GM21360 (cell line): ENCODE measurements around the gene HMSD.

Experiments used
- ATAC-seq: cut with Tn5 transposase; IDR thresholded peaks from one replicate; pipeline ENCODE4 v1.9.1; 2021; ENCODE audit warnings: mild to moderate bottlenecking, moderate library complexity; ENCODE audit not compliant: unreplicated experiment

The HMSD gene

DNA sequence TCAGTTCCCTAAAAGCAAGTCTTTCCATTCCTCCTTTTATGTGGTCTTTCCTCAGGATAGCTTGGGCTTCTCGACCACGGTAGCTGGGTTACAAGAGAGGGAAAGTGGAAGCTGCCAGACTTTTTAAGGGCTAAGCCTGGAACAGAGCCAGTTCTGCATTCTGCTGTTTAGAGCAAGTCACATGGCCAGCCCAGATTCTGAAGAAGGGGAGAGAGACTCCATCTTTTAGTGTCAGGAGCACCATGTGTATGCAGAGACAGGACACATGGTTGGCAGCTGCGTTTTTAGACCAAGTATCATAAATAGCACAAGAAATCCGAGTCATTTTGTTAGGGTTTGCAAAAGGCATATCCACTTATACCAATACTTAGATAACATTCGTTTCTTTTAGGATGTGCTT lies 4.7 kb downstream of the HMSD start:
- no peak for ATAC-seq

GRCh38 chr18:63956755-63957154 lies 7.7 kb downstream of the HMSD start:
- no peak for ATAC-seq

- no peak for ATAC-seq
These were observed 11.8 kb downstream of the HMSD start for GRCh38 chr18:63960891-63961290.

DNA sequence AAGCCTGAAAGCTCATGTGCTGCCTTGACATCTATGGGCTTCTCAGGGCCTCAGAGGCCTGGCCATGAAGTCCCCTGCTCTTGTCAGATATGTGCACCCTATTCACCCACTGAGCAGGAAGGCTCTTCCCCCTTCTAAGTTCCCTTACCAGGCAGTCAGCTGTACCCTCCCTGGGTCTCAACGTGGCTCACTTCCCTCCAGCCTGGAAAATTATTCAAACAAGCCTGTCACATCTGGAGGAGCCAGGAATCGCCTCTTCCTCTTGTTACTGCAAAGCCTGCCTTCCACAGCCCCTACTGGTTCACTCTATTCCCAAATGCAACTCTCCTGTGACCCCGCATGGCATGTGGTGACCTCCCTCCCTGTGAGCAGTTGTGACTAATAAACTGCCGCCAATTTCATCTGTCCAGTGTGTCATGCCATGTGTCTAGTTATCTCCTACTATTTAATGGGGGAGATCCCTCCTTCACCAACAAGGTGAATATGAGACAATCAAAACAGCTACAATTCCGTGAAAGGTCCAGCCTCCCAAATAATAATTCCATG lies 12.4 kb downstream of the HMSD start:
- ATAC-seq: no peak

DNA sequence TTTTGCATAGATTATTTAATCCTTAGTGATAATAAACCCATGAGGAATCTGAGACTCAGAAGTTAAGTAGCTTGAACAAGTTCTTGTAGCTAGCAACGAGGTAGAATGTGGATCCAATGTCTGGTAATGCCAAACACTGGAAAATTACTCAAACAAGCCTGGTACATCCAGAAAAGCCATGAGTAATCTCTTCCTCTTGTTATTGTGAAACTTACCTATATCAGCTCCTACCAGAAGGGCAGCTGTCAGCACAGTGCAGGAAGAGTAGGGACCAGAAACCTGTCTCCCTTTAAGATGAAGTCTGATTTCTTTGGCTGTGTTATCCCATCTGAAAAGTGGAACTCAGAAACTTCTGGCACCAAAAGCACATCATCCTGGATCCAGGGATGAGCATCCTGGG lies 13.0 kb downstream of the HMSD start:
- ATAC-seq: no peak

GRCh38 chr18:63963615-63964256 lies 14.6 kb downstream of the HMSD start:
- peak; percentile 78 for ATAC-seq

DNA sequence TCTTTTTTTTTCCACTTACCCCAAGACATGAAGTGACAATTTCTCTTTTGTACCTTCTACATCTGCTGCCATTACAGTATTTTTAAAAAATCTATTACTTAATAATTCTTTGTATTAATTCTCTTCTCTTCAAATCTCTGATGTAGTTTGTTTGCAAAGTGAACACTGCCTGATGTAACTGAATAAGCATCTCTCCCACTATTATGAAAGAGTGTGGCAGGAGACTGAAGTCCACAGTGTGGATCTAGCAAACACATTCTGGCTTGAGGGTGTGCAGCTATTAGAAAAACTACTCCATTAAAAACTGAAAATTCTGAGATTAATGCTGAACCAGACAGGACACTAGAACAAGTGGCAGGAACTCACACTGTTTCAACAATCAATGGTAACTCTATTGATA lies 15.8 kb downstream of the HMSD start:
- no peak for ATAC-seq

DNA sequence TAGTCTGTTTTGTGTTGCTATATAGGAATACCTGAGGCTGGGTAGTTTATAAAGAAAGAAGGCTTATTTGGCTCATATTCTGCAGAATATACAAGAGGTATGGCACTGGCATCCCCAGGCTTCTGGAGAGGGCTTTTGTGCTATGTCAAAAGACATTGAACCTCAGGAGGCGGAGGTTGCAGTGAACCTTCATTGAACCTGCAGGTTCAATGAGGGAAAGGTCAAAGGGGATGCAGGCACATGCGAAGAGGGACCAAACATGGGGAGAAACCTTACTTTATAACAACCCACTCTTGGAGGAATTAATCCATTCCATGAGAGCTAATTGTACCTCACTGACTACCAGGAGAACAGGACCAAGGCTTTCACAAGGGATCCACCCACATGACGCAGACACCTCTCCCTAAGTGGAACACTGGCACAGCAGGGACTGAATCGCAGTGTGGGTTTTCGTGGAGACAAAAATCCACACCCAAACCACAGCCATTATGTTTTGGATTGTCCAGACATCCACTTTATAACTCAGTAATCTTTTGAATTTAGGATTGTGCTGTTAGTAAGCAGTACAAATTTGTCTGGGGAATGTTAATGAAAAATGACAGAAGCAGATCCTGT lies 16.7 kb downstream of the HMSD start:
- no peak for ATAC-seq

DNA sequence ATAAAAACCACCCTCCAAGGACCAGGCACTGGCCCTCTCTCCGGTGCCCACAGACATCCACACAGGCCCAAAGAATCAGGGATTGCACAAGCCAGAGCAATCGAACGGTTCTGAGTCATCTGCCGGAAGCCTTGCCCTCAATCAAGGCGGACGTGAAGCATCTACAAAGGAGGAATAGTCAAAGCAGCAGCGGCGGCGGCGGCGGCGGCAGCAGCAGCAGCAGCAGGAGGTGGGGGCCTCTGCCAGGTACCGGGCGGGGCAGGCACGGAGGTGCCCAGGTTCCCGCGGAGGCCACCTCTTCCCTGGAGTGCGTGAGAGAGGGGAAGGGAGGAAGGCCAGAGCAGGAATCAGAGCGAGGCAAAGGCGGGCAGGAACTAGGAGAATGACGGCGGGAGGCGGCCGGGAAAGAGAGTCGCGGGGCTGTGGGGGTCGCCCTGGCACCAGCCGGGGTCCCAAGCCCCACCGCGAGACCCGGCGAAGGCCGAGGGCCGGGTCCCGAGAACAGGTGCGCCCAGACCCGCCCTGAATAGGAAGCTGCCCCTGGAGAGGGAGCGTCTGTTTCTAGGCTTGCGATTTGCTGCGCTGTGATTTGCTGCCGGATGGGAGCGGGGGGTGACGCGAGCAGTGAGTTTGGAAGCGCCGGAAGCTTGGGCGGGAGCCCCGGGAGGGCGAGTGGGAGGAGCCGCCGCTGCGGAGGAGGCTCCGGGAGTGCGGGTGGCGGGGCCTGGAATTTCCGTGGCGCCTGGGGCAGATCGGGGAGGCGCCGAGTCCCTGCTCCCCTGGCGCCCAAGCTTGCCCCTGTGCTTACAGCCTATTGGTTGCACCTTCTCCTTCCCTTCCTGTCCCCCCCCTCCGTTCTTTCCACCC lies 21.1 kb downstream of the HMSD start, which contains the start of gene SERPINB8:
Gene SERPINB8, plus strand, starts transcription at position 140 of the 867 bp plus-strand sequence. CDS start 8,228 bp downstream, outside the sequence.
- peak; percentile 86 for ATAC-seq

DNA sequence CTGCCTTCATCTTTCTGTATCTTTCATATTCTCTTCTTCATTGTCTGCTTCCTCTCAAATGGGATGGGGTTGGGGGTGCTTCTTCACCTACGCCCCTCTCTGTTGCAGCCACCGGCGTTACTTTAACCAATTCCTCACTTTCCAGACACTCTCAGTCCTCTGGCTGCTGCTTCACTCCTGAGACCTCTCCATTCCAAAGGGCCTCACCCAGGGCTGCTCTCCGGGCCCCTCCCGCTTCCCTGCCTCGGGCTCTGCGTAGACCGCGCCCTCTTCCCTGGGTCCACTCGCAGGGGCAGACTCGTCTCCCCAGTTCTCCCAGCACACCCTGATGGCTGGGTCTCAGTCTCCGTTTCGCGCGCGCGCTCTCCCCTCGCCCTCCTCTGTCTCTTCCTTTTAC lies 21.7 kb downstream of the HMSD start:
- ATAC-seq: no peak

- ATAC-seq: no peak
These were observed 22.4 kb downstream of the HMSD start for GRCh38 chr18:63971320-63972001.

GRCh38 chr18:63972002-63972376 lies 22.9 kb downstream of the HMSD start:
- no peak for ATAC-seq

- no peak for ATAC-seq
These were observed 25.9 kb downstream of the HMSD start for GRCh38 chr18:63974991-63975390.

GRCh38 chr18:63975628-63976027 lies 26.5 kb downstream of the HMSD start:
- ATAC-seq: no peak

GRCh38 chr18:63977040-63977439 lies 27.9 kb downstream of the HMSD start:
- no peak for ATAC-seq

GRCh38 chr18:63979409-63979920 lies 30.4 kb downstream of the HMSD start:
- ATAC-seq: peak; percentile 71

DNA sequence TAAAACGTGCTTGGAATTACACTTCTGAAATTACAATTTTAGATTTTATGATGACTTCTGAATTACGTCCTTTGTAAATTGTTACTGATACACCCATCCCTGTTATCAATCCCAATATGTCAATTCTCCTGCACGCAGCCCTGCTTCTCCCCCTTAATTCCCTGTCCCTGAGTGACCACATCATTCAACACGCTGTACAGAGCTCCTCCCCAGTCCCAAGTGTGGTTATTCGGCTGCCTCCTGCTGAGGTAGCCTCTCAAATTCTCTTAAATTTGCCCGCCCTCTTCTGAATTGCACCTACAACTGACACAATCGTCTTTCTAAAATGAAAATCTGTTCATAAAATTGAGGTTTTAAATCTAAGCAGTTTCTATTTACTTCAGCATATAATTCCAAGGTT lies 30.9 kb downstream of the HMSD start:
- ATAC-seq: no peak

GRCh38 chr18:63980896-63981460 lies 31.9 kb downstream of the HMSD start:
- ATAC-seq: no peak

DNA sequence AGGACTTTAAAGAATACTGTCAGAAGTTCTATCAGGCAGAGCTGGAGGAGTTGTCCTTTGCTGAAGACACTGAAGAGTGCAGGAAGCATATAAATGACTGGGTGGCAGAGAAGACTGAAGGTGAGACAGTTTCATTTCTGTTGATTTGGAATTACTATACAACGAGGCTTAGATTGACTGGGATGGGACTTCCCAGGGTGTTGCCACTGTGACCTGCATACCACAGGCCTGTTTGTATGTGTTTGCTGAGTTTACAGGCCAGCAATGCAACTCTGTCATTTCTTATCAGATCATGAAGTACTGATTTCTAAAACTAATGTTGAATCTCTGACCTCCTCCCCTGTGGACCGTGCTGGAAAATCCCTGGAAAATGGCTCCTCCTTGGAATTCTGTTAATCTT lies 32.6 kb downstream of the HMSD start:
- no peak for ATAC-seq

DNA sequence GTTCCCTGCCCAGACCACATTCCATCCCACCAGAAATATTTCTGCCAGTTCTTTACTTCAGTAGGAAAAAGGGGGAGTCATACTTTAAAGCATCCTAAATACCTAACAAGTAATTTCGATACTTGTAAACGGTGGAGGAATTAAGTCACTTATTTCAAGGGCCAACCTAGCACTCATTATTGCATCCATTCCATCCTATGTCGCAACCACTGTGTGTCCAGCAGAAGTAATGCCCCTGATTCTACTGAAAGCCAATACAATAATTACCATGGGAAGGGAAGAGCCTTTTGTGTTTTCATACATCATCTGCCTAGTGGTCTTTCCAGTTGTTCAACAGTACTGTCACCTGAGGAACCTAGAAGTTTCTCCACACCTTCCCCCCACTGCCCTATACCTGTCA lies 33.3 kb downstream of the HMSD start:
- no peak for ATAC-seq

GRCh38 chr18:63986885-63987284 lies 37.8 kb downstream of the HMSD start:
- ATAC-seq: no peak
